HUDEP-2 (cell line): ENCODE measurements around the gene DOCK10.
A peak's percentile ranks its signal among the peaks of the same experiment; 100 is the strongest.
"Not testable (repeated sequence)": the region's sequence is repeated elsewhere in the genome, so short reads cannot be mapped to it uniquely, and the experiment has no call there.

Experiments used
- DNase-seq, 76 experiments: peaks; one replicate each; lab custom pipeline; 2025; ENCODE audit not compliant: unreplicated experiment in 76 of 76; lab: John Stamatoyannopoulos, UW

The DOCK10 gene

GRCh38 chr2:224925061-224925809, 117.0 kb downstream of the DOCK10 start:
- DNase-seq, result no peak

- no peak for DNase-seq
These were observed 117.6 kb downstream of the DOCK10 start for GRCh38 chr2:224924631-224925030.

- DNase-seq, result no peak
These were observed 120.0 kb downstream of the DOCK10 start for GRCh38 chr2:224922142-224922727.

GRCh38 chr2:224919472-224920110, 122.7 kb downstream of the DOCK10 start:
- no peak for DNase-seq

GRCh38 chr2:224918626-224919471, 123.4 kb downstream of the DOCK10 start:
- no peak for DNase-seq

- DNase-seq, result not testable (repeated sequence)
These were observed 125.0 kb downstream of the DOCK10 start for GRCh38 chr2:224917246-224917645.

GRCh38 chr2:224915136-224915535, 127.1 kb downstream of the DOCK10 start:
- no peak for DNase-seq

GRCh38 chr2:224910574-224910925, 131.7 kb downstream of the DOCK10 start:
- DNase-seq, result peak in 7 of 76 experiments; percentile 3 to 35 (median 22)

- DNase-seq, result no peak
These were observed 132.2 kb downstream of the DOCK10 start for GRCh38 chr2:224909885-224910573.

GRCh38 chr2:224908818-224909217, 133.4 kb downstream of the DOCK10 start:
- no peak for DNase-seq

- DNase-seq, result no peak
These were observed 137.9 kb downstream of the DOCK10 start for GRCh38 chr2:224904381-224904780.

GRCh38 chr2:224903621-224904020, 138.6 kb downstream of the DOCK10 start:
- DNase-seq, result no peak

- DNase-seq, result no peak
These were observed 141.1 kb downstream of the DOCK10 start for GRCh38 chr2:224901121-224901676.

GRCh38 chr2:224895377-224895776, 146.9 kb downstream of the DOCK10 start:
- no peak for DNase-seq

GRCh38 chr2:224894356-224894755, 147.9 kb downstream of the DOCK10 start:
- DNase-seq, result no peak

GRCh38 chr2:224893848-224894247, 148.4 kb downstream of the DOCK10 start:
- DNase-seq, result no peak

- DNase-seq, result no peak
These were observed 149.6 kb downstream of the DOCK10 start for GRCh38 chr2:224892574-224893204.

GRCh38 chr2:224890372-224890771, 151.9 kb downstream of the DOCK10 start:
- no peak for DNase-seq

- no peak for DNase-seq
These were observed 155.1 kb downstream of the DOCK10 start for GRCh38 chr2:224887141-224887540.
